NCI-H748 treated with DMSO at 0.1 percent for 48 hours (cell line): Measurements from ENCODE around the gene WAS.
"Not testable (repeated sequence)": the region's sequence is repeated elsewhere in the genome, so short reads cannot be mapped to it uniquely, and the experiment has no call there.

ENCODE experiments used
- DNase-seq: peaks from one replicate; lab custom pipeline; 2025; lab: John Stamatoyannopoulos, UW

The WAS gene

DNA sequence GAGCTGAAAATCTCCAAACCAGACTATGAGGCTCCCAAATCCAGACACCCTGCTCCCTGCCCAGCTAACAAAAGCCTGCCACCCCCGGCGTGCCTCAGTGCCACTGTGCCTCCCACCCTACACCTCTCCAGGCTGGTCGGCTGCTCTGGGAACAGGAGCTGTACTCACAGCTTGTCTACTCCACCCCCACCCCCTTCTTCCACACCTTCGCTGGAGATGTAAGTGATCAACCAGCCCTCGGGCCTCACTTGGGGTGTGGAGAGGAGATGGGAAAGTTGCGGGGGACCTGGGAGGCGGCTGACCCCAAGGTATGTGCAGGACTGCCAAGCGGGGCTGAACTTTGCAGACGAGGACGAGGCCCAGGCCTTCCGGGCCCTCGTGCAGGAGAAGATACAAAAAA, 1.8 kb downstream of the WAS start:
- DNase-seq: no peak

DNA sequence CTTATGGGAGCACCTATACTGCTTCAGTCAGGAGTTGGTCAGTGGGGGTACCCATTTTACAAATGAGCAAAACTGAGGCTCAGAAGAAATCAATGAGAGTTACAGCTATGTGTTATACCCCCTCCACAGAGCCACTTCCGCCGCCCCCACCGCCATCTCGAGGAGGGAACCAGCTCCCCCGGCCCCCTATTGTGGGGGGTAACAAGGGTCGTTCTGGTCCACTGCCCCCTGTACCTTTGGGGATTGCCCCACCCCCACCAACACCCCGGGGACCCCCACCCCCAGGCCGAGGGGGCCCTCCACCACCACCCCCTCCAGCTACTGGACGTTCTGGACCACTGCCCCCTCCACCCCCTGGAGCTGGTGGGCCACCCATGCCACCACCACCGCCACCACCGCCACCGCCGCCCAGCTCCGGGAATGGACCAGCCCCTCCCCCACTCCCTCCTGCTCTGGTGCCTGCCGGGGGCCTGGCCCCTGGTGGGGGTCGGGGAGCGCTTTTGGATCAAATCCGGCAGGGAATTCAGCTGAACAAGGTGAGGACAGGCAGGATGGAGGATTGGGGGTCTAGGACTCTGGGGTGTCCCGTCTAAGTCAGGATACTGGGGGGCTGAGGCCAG, 5.0 kb downstream of the WAS start:
- DNase-seq: no peak

DNA sequence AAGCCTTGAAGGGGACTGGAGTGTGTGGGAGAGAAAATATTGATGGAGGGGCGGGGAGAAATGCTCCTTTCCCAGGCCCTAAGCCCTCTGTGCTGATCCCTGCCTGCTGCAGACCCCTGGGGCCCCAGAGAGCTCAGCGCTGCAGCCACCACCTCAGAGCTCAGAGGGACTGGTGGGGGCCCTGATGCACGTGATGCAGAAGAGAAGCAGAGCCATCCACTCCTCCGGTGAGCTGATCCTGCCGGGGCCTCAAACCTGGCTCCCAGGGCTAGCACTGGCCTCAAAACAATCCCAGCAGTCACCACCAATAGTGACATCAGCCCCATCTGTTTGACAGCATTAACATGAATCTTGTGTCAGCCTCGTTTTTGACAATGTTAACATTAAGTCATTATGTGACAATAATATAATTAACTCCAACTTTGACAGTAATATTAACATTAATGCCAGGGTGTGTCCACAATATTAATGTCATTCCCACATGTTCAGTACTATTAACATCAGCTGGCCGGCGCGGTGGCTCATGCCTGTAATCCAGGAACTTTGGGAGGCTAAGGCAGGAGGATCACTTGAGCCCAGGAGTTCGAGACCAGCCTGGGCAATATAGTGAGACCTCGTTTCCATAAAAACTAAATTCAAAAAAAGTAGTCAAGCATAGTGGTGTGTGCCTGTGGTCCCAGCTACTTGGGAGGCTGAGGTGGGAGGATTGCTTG, 5.8 kb downstream of the WAS start:
- DNase-seq: no peak

DNA sequence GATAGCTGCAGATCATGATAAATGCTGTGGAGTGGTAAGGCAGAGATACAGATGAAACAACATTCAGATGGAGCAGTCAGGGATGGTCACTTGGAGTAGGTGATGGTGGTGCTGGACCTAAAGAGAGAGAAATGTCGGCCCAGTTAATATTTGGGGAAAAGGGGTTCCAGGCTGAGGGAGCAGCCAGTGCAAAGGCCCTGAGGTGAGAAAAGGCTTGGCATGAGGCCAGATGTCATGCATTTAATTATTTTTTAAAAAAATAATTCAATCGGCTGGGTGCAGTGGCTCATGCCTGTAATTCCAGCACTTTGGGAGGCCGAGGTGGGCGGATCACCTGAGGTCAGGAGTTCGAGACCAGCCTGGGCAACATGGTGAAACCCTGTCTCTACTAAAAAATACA, 8.1 kb downstream of the WAS start:
- not testable (repeated sequence) for DNase-seq

GRCh38 chrX:48694776-48695533, 11.4 kb downstream of the WAS start:
- no peak for DNase-seq

DNA sequence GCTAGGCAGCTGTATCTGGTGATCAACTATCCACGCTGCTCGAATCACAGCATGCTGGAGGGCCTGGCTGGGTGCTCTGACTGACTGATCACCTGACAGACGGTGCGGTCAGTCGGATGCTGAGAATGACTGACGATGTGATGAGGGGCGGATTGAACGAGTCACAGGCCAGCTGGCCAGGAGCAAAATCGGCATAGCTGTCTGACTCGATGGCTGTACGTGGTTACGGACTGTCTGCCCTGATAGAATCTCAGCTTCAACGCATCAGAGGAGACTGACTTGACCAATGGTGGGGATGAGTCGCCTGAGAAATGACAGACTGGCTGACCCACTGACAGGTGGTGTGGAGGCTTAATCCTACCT, 11.9 kb downstream of the WAS start:
- DNase-seq: no peak

DNA sequence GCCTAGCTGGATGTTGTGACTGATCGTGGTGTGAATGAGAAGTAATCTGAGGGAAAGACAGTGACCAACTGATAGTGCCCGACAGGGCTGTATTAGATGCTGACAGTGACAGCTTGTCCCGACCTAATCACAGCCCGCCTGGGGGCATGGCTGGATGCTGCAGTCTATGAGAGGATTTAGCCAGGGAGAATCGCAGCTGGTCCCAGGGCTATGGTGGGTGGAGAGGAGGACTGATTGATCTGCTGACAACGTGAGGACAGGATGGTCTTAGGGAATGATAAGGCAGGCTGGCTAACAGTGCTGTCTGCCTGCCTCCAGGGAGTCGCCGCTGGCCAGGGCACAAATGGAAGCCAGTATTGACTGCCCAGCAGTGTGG, 12.3 kb downstream of the WAS start:
- DNase-seq: no peak

- DNase-seq: peak; percentile 40
These were observed 12.8 kb downstream of the WAS start, which contains the start of gene SUV39H1 for GRCh38 chrX:48696301-48696908. TSS of gene SUV39H1 (plus strand) at chrX:48696734. CDS start at chrX:48696785, 51 bp downstream.

- DNase-seq: peak; percentile 27
These were observed 13.5 kb downstream of the WAS start for GRCh38 chrX:48696909-48697727.

DNA sequence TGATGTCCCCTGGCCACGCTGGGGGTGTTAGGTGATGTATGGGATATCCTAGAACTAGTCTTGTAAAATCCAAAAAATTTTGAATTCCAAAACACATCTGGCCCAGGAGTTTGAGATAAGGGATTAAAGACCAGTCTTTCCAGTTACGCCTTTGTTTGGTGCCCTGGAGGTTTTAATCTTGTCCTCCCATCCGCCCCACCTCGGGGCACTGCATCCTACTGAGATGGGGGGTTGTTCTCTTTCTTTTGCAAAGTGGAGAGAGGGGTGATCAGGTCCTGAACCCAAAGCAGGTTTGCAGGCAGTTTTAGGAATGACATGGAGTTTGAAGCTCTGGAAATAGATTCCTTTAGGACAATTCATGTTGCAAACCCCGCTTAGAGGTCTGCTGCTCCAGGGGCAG, 14.7 kb downstream of the WAS start:
- DNase-seq: no peak

GRCh38 chrX:48700246-48700645, 16.6 kb downstream of the WAS start:
- no peak for DNase-seq

- no peak for DNase-seq
These were observed 17.5 kb downstream of the WAS start for GRCh38 chrX:48700951-48701653.

DNA sequence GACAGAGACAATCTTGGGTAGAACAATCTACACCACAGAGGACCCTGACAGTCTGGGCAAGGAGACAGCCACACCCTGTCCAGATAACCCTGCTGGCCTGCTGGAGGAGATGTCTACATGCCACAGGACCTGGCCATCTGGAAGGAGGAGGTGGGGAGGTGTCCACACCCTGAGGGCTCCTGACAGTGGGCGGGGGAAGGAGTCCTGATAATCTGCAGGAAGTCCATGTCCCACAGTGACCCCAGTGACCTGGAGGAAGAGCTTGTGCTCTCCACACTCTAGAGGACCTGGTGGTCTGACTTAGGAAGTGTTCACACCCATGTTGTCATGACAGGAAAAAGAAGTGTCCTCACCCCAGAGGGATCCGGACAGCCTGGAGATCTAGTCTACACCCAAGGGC, 18.4 kb downstream of the WAS start:
- no peak for DNase-seq

GRCh38 chrX:48702716-48703115, 19.1 kb downstream of the WAS start:
- DNase-seq: no peak

- no peak for DNase-seq
These were observed 19.6 kb downstream of the WAS start for GRCh38 chrX:48703228-48703627.

DNA sequence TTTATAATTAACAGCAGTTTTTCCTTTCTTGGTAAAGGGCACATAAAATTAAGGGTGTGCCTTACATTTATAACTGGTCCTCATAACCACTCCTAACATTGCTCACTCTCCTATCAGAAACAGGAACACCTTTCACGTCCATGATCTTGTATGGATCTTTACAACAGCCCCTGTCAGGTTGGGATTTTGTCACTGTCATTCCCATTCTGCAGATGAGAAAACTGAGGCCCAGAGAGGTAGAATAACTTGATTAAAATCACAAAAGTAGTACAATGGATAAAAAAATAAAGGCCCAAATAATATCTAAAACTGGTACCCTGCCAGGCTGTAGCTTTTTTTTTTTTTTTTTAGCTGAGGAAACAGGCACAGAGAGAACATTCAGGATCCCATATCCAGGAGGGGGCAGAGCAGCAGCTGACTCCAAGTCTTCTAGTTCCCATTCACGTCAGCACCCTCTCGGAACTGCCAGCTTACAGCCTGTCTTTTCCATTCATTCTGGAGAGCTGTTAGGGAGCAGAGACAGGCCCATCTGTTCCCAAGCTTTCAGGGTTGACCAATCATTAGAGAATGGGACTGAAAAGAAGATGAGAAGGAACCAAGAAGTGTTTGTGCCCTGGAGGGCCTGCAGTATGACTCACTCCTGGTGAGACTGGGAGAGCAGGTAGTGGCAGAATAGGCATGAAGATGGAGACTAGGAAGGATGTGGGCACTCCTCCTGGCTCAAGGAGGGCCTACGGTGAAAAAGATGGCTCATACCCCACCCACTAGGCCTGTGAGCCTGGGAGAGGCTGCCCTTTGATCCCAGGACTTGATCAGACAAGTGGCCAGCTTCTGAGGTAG, 20.3 kb downstream of the WAS start:
- no peak for DNase-seq

DNA sequence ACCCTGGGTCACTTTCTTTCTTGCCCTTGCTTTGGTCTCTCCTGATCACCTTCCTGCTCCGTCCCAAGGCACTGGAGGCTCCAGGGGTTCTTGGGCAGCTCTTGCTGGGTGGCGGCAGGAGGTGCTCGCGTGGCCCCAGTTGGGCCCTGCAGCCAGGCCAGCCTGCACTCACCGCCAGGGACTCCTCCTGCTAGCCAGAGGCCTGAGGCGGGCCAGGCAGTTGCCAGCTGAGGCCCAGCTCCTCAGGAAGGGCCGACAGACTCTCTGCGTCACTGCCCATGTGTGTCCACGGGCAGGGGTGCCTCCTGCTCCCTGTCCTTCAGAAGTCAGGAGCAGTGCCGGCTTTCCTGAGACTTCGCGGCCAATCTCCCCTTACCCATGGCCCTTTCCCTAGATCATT, 22.3 kb downstream of the WAS start:
- no peak for DNase-seq

DNA sequence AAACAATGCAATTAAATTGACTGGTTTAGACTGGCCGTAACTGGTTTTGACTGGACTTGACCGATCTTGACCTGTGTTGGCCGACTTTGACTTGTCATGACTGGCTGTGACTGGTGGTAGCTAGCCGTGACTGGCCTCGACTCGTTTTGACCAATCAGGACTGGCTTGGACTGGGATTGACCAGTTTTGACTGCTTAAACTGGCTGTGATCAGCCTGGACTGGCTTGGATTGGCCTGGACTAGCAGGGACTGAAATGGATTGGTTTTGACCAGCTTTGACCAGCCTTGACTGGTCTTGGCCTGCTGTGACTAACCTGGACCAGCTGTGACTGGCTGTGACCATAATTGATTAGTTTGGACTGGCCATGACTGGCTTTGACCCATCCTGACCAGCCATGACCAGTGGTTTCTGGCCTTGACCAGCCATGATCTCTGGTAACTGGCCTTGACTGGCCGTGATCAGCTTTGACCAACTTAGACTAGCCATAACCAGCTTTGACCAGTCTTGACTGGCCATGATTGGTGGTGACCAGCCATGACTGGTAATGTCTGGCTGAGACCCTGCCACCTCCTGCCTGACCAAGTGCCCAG, 26.0 kb downstream of the WAS start:
- DNase-seq: no peak

DNA sequence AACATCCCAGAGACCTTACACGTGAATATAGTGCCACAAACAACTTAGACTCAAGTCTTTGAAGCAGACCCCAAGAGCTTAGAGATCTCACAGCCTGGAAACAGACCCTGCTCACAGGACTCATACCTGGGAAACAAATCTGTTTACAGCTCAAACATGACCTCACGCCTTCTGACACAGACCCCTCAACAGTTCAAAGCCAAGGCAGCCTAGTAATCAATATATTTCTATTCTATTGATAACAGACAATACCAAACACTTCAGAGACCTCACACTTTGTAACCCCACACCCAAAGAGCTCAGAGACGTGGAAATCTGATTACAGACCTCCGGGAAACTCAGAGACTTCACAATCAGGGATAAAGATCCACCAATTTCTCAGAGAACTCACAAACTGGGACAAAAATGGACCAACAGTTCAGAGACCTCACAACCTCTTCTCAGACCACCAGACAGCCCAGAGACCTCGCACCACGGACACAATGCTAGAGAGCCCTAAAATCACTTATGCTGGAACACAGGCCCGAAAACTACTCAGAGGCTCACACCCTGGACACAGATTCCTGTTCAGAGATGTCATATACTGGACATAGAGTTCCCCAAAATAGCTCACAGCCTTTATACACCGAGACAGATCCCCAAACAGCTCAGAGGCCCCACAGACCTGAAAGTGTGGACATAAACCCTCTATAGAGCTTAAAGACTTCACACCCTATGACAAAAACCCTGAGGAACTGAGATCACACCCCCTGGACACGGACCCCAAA, 27.7 kb downstream of the WAS start:
- DNase-seq: no peak
